ENCODE measurements around the gene PDSS2. TPM values are rescaled to one million over a fixed set of nuclear protein-coding genes. Genes with fewer than 3 reads are reported as not detected.

Gene PDSS2
- total RNA-seq, 1 experiment from 2014 or later, result 16.1 TPM

DNA sequence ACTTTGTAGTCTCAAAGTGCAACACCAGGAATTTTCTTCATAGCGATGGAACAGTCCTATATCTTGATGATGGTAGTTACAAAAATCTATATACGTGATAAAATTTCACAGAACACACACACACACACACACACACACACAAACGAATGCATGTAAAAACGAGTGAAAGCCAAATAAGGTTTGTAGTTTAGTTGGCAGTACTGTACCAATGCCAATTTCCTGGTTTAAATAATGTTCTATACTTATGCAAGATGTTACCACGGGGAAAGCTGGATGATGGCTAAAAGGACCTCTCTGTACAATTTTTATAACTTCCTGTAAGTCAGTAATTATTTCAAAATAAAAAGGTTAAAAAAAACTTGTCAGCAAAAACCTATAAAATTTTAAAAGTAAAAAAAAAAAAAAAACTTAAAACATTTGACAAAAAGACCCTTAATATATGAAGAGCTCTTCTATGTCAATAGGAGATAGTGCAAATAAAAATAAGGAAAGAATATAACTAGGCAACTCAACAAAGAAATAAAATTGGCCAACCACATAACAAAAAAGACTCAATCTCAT lies 37.6 kb downstream of the PDSS2 start:
- H3K4me1 ChIP-seq (ENCODE audit: insufficient read depth, low read length, poor library complexity, severe bottlenecking), result peaks cover 20% of the 10 kb centered on the region
- TF ChIP-seq EZH2 (IDR thresholded peaks at IDR 0.05; ENCODE audit: borderline replicate concordance, low read depth, low read length, poor library complexity, severe bottlenecking), result no peak
- TF ChIP-seq, protein P1, sequence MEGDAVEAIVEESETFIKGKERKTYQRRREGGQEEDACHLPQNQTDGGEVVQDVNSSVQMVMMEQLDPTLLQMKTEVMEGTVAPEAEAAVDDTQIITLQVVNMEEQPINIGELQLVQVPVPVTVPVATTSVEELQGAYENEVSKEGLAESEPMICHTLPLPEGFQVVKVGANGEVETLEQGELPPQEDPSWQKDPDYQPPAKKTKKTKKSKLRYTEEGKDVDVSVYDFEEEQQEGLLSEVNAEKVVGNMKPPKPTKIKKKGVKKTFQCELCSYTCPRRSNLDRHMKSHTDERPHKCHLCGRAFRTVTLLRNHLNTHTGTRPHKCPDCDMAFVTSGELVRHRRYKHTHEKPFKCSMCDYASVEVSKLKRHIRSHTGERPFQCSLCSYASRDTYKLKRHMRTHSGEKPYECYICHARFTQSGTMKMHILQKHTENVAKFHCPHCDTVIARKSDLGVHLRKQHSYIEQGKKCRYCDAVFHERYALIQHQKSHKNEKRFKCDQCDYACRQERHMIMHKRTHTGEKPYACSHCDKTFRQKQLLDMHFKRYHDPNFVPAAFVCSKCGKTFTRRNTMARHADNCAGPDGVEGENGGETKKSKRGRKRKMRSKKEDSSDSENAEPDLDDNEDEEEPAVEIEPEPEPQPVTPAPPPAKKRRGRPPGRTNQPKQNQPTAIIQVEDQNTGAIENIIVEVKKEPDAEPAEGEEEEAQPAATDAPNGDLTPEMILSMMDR (conservative IDR thresholded peaks at IDR 0.05; ENCODE audit: low read depth, low read length), result no peak
- H3K27me3 ChIP-seq (replicated peaks; ENCODE audit: insufficient read depth, low read depth, low read length, poor library complexity), result no peaks in the 10 kb centered on the region
- DNase-seq (ENCODE audit: low spot score), result peak; percentile 7
- H3K27ac ChIP-seq (ENCODE audit: low read depth, low read length, poor library complexity, severe bottlenecking), result no peak overlapping the region
- no peaks in the 10 kb centered on the region for H3K36me3 ChIP-seq (ENCODE audit: insufficient read depth, low read length, poor library complexity, severe bottlenecking)
- peaks cover 10% of the 10 kb centered on the region for H3K9me3 ChIP-seq (ENCODE audit: low read depth, low read length, poor library complexity, severe bottlenecking)
- no TSS peak for BruUV-seq (replicated peaks)
- ChIA-PET CTCF (no interaction called here), POLR2A (ENCODE audit: low non-redundant PET) (interaction anchor here (0.7 kb wide), 1 partner anchor 143 kb away, joined by 5 read pairs; no protein-coding TSS in a partner anchor)
- H3K4me3 ChIP-seq (ENCODE audit: low read depth, low read length, poor library complexity, severe bottlenecking), result no peak overlapping the region
- intact Hi-C loops (cut with micrococcal nuclease; ENCODE audit: unreplicated experiment), result no loop called here

DNA sequence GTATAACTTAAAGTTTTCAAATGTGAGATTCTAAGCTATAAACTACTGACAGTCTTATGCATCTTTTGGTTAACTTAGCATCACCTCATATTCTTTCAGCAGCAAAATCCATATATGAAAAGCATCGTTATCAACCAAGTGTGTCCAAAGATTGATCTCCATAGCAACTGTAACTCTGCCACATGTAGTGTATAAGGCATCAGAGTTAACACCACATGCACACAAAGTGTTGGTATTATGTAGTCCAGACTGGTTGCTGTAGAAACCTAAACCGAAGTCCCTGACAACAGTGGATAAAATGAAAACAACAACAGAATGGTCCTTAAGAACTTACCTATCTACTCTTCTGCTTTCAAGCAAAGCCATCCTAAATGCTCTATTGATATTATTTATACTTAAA lies 39.6 kb downstream of the PDSS2 start:
- POLR2A ChIA-PET (ENCODE audit: low non-redundant PET), result no interaction called here
- CTCF ChIA-PET, result no interaction called here
- Histone ChIP-seq H3K27me3 (replicated peaks; ENCODE audit: insufficient read depth, low read depth, low read length, poor library complexity) (no peaks in the 10 kb centered on the region), H3K4me3 (ENCODE audit: low read depth, low read length, poor library complexity, severe bottlenecking) (no peak overlapping the region), H3K27ac (ENCODE audit: low read depth, low read length, poor library complexity, severe bottlenecking) (no peak overlapping the region), H3K36me3 (ENCODE audit: insufficient read depth, low read length, poor library complexity, severe bottlenecking) (no peaks in the 10 kb centered on the region), H3K9me3 (ENCODE audit: low read depth, low read length, poor library complexity, severe bottlenecking) (no peaks in the 10 kb centered on the region), H3K4me1 (ENCODE audit: insufficient read depth, low read length, poor library complexity, severe bottlenecking) (peaks cover 20% of the 10 kb centered on the region)
- TF ChIP-seq, protein P1 (conservative IDR thresholded peaks at IDR 0.05; ENCODE audit: low read depth, low read length), result no peak
- TF ChIP-seq EZH2 (IDR thresholded peaks at IDR 0.05; ENCODE audit: borderline replicate concordance, low read depth, low read length, poor library complexity, severe bottlenecking), result no peak
- DNase-seq (ENCODE audit: low spot score), result no peak
- no TSS peak for BruUV-seq (replicated peaks)
- intact Hi-C loops (cut with micrococcal nuclease; ENCODE audit: unreplicated experiment), result no loop called here

DNA sequence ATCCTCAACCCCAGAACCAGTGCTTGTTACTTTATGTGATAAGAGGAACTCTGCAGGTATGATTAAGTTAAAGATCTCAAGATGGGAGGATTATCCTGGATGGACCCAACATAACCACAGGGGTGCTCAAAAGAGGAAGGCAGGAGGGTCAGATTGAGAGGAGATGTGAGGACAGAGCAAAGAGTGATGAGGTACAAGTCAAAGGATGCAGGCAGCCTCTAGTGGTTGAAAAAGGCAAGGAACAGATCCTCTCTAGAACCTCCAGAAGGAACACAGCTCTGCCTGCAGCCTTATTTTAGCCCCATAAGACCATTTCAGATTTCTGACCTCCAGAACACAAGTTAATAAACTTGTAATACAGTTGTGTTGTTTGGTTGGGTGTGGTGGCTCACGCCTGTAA lies 41.2 kb downstream of the PDSS2 start:
- no peak overlapping the region for H3K4me3 ChIP-seq (ENCODE audit: low read depth, low read length, poor library complexity, severe bottlenecking)
- H3K36me3 ChIP-seq (ENCODE audit: insufficient read depth, low read length, poor library complexity, severe bottlenecking), result no peaks in the 10 kb centered on the region
- peak; percentile 16 for DNase-seq (ENCODE audit: low spot score)
- BruUV-seq (replicated peaks), result no TSS peak
- ChIA-PET POLR2A (ENCODE audit: low non-redundant PET) (no interaction called here), CTCF (no interaction called here)
- TF ChIP-seq EZH2 (IDR thresholded peaks at IDR 0.05; ENCODE audit: borderline replicate concordance, low read depth, low read length, poor library complexity, severe bottlenecking), result no peak
- TF ChIP-seq, protein P1 (conservative IDR thresholded peaks at IDR 0.05; ENCODE audit: low read depth, low read length), result peak; percentile 55
- peaks cover 12% of the 10 kb centered on the region for H3K4me1 ChIP-seq (ENCODE audit: insufficient read depth, low read length, poor library complexity, severe bottlenecking)
- intact Hi-C loops (cut with micrococcal nuclease; ENCODE audit: unreplicated experiment), result no loop called here
- no peaks in the 10 kb centered on the region for H3K9me3 ChIP-seq (ENCODE audit: low read depth, low read length, poor library complexity, severe bottlenecking)
- H3K27ac ChIP-seq (ENCODE audit: low read depth, low read length, poor library complexity, severe bottlenecking), result no peak overlapping the region
- H3K27me3 ChIP-seq (replicated peaks; ENCODE audit: insufficient read depth, low read depth, low read length, poor library complexity), result no peaks in the 10 kb centered on the region
